ENCODE data around the gene FBXL17. TPM values are rescaled to one million over a fixed set of nuclear protein-coding genes. Genes with fewer than 3 reads are reported as not detected.

FBXL17 gene
- total RNA-seq, 1 donor from 2014 or later, result 17.6 TPM

DNA sequence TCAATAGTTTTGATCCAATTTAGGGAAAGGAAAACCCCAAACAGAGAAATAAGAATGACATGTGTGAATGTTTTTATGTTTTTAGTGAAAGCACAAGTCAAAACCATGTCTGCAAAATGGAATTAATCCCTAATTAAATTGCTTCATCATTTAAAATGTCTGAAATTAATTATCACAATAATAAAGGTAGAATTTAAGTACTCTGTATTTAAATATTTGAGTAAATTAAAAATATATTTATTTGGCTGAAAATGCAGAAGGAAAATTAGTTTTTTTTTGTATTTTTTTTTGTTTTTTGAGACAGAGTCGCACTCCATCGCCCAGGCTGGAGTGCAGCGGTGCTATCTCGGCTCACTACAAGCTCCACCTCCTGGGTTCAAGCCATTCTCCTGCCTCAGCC lies 380.7 kb downstream of the FBXL17 start:
- H3K9me3 Mint-ChIP-seq (ENCODE audit: unreplicated experiment), result no peaks in the 10 kb centered on the region
- TF ChIP-seq, protein P1, sequence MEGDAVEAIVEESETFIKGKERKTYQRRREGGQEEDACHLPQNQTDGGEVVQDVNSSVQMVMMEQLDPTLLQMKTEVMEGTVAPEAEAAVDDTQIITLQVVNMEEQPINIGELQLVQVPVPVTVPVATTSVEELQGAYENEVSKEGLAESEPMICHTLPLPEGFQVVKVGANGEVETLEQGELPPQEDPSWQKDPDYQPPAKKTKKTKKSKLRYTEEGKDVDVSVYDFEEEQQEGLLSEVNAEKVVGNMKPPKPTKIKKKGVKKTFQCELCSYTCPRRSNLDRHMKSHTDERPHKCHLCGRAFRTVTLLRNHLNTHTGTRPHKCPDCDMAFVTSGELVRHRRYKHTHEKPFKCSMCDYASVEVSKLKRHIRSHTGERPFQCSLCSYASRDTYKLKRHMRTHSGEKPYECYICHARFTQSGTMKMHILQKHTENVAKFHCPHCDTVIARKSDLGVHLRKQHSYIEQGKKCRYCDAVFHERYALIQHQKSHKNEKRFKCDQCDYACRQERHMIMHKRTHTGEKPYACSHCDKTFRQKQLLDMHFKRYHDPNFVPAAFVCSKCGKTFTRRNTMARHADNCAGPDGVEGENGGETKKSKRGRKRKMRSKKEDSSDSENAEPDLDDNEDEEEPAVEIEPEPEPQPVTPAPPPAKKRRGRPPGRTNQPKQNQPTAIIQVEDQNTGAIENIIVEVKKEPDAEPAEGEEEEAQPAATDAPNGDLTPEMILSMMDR (IDR thresholded peaks at IDR 0.05), result no peak
- H3K27me3 Mint-ChIP-seq (ENCODE audit: unreplicated experiment), result no peaks in the 10 kb centered on the region

DNA sequence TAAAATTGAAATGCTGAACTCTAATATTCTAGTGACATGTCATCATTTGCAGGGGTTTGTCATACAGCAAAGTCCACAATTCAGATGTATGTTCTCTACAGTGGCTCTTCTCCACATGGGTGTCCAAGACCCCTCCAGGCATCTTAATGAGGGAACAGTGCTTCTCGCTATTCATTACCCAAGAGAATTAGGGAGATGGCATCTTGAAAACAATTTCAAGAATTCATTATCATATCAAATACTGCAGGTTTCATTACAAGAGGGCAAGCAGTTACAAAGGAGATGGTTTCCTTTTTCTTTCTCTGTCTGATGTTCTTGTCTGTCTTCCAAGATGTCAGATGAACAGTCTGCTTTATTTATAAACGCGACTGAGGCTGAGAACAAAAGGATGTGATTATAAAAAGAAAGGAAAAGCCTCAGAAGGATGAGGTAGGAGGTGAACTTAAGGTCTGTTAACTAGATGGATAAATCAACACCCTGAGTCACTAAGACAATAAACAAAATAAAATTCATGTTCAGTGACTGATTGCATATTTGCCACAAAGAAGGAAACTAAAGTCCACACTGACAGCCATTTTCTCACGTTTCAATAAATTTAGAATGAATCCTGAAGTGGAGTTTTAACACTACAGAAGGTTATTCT lies 384.4 kb downstream of the FBXL17 start:
- Mint-ChIP-seq H3K9me3 (ENCODE audit: unreplicated experiment) (no peaks in the 10 kb centered on the region), H3K27ac (ENCODE audit: unreplicated experiment) (no peak overlapping the region), H3K4me3 (ENCODE audit: unreplicated experiment) (no peak overlapping the region), H3K36me3 (ENCODE audit: unreplicated experiment) (no peaks in the 10 kb centered on the region), H3K27me3 (ENCODE audit: unreplicated experiment) (no peaks in the 10 kb centered on the region), H3K4me1 (ENCODE audit: unreplicated experiment) (peaks cover 7% of the 10 kb centered on the region)
- TF ChIP-seq, protein P1 (IDR thresholded peaks at IDR 0.05), result no peak
- DNase-seq (ENCODE audit: extremely low spot score, unreplicated experiment), result no peak

More for the DNA sequence above, 380.7 kb downstream of the FBXL17 start:
- no peak overlapping the region for H3K4me3 Mint-ChIP-seq (ENCODE audit: unreplicated experiment)
- no peaks in the 10 kb centered on the region for H3K36me3 Mint-ChIP-seq (ENCODE audit: unreplicated experiment)
- H3K4me1 Mint-ChIP-seq (ENCODE audit: unreplicated experiment), result peaks cover 19% of the 10 kb centered on the region
- H3K27ac Mint-ChIP-seq (ENCODE audit: unreplicated experiment), result no peak overlapping the region
- DNase-seq (ENCODE audit: extremely low spot score, unreplicated experiment), result no peak

DNA sequence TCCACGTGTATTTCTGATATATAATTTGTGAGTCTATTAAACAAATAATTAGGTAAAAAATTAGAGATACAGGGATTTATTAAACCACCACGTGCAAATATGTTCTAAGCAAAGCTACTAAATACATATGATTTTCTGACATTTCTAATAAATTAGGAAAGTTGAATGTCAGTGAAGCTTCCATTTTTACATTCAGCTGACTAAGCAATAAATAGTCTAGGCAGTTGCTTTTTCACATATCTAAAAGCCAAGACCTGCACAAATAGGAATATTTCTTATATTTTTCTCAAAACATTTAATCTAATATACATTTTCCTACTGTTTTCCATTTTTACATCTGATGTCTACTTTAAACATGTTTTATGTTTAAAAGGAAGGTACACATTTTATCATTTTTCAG lies 388.6 kb downstream of the FBXL17 start:
- no peaks in the 10 kb centered on the region for H3K36me3 Mint-ChIP-seq (ENCODE audit: unreplicated experiment)
- H3K4me3 Mint-ChIP-seq (ENCODE audit: unreplicated experiment), result no peak overlapping the region
- TF ChIP-seq, protein P1 (IDR thresholded peaks at IDR 0.05), result no peak
- H3K9me3 Mint-ChIP-seq (ENCODE audit: unreplicated experiment), result no peaks in the 10 kb centered on the region
- no peaks in the 10 kb centered on the region for H3K27me3 Mint-ChIP-seq (ENCODE audit: unreplicated experiment)
- peaks cover 7% of the 10 kb centered on the region for H3K4me1 Mint-ChIP-seq (ENCODE audit: unreplicated experiment)
- no peak for DNase-seq (ENCODE audit: extremely low spot score, unreplicated experiment)
- H3K27ac Mint-ChIP-seq (ENCODE audit: unreplicated experiment), result no peak overlapping the region

DNA sequence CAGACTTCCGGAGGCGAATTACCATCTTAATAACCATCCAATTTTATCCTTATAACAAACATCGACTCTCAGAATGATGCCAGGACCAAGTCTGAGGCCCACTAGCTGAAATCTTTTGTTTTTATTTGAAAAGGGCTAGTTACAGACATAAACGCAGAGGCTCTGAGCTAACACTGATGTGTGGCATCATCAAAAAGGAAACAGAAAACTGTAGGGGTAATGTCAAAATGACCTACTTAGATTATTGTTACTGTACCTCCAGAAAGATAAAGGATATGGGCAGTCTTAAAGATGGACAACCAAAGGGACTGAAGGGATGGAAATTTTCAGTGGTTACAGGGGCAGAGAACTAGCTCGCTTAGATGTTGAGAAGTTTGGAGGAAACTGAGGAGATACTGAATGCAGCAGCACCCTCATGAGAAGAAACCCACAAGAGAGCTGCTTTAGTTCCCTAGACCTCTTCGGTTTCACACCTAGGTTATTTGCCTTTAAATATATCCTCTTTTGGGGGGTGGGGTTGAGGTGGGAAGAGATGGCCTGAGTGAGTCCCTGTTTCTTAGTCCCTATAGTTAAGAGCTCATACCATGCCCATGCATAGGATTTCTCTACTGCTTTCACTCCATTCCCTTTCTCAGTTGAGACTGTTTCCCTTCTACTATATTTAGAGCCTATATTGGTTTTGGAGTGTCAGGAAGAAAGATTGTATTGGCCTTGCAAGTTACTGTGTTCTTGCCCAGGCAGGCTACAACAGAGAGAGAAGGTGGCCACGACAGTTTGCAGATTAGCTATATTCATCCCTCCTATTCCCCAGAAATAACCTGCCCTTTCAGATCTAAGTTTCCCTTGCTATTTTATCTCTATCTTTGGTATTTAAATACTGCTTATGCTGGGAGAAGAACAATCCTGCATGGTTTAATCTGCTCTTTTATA lies 390.8 kb downstream of the FBXL17 start:
- H3K4me1 Mint-ChIP-seq (ENCODE audit: unreplicated experiment), result no peaks in the 10 kb centered on the region
- no peaks in the 10 kb centered on the region for H3K36me3 Mint-ChIP-seq (ENCODE audit: unreplicated experiment)
- H3K27ac Mint-ChIP-seq (ENCODE audit: unreplicated experiment), result no peak overlapping the region
- H3K27me3 Mint-ChIP-seq (ENCODE audit: unreplicated experiment), result no peaks in the 10 kb centered on the region
- no peaks in the 10 kb centered on the region for H3K9me3 Mint-ChIP-seq (ENCODE audit: unreplicated experiment)
- no peak overlapping the region for H3K4me3 Mint-ChIP-seq (ENCODE audit: unreplicated experiment)
- TF ChIP-seq, protein P1 (IDR thresholded peaks at IDR 0.05), result no peak
- DNase-seq (ENCODE audit: extremely low spot score, unreplicated experiment), result no peak

DNA sequence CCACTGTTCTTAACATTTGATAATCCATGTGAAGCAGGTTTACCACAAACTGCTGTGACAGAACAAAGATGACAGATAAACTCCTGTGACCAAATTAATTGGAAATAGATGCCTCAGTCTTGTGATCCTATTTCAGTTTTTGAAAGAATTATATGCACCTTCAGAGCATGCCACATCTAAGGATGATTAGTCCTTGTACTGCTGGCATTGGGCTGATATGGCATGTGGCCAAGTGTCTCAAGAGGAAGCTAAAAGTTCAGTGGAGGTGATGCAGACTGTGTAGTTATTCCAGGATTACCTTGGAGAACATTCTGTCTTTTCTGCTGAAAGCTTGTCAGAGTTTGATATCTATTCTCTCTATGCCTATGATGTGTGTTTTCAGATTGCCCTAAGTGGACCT lies 396.8 kb downstream of the FBXL17 start:
- no peak overlapping the region for H3K27ac Mint-ChIP-seq (ENCODE audit: unreplicated experiment)
- H3K9me3 Mint-ChIP-seq (ENCODE audit: unreplicated experiment), result no peaks in the 10 kb centered on the region
- no peaks in the 10 kb centered on the region for H3K27me3 Mint-ChIP-seq (ENCODE audit: unreplicated experiment)
- peaks cover 9% of the 10 kb centered on the region for H3K4me1 Mint-ChIP-seq (ENCODE audit: unreplicated experiment)
- TF ChIP-seq, protein P1 (IDR thresholded peaks at IDR 0.05), result no peak
- no peaks in the 10 kb centered on the region for H3K36me3 Mint-ChIP-seq (ENCODE audit: unreplicated experiment)
- DNase-seq (ENCODE audit: extremely low spot score, unreplicated experiment), result no peak
- no peak overlapping the region for H3K4me3 Mint-ChIP-seq (ENCODE audit: unreplicated experiment)

Measured in osteocyte (in vitro differentiated cells).